GM18951 (cell line): ENCODE results near the gene IL17C.

Source experiments
- POLR2A ChIP-seq: IDR thresholded peaks from 4 replicates; pipeline ENCODE4 v1.6.1; 2011; ENCODE audit warnings: mild to moderate bottlenecking; ENCODE audit not compliant: insufficient read length, insufficient read depth; ENCODE audit errors: extremely low read depth
- in situ Hi-C: fragments of 300-500 bp; cut with MboI; formaldehyde crosslinking; loops from one replicate; pipeline ENCODE4 v1.12.0; 2022; ENCODE audit warnings: low sequenced_read_pairs, mixed read lengths, inconsistent platforms; ENCODE audit not compliant: unreplicated experiment

IL17C gene

DNA sequence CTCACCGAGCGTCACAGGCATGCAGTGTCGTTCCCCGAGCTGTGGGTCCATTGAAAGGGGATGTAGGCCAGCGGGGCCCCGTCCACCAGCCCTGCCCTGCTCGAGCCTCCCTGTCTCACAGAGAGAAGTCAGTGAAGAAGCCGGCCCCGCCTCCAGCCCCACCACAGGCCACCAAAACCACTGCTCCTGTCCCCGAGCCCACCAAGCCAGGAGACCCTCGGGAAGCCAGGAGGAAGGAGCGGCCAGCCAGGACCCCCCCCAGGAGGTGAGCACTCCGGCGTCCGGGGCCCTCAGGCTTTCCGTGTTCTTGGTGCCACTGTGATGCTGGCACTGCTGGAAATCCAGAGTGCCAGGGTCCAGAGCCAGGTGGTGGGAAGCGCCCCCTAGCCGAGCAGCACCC is 13.9 kb upstream of the IL17C start:
- TF ChIP-seq POLR2A, result no peak
- in situ Hi-C loops, result no loop called here

DNA sequence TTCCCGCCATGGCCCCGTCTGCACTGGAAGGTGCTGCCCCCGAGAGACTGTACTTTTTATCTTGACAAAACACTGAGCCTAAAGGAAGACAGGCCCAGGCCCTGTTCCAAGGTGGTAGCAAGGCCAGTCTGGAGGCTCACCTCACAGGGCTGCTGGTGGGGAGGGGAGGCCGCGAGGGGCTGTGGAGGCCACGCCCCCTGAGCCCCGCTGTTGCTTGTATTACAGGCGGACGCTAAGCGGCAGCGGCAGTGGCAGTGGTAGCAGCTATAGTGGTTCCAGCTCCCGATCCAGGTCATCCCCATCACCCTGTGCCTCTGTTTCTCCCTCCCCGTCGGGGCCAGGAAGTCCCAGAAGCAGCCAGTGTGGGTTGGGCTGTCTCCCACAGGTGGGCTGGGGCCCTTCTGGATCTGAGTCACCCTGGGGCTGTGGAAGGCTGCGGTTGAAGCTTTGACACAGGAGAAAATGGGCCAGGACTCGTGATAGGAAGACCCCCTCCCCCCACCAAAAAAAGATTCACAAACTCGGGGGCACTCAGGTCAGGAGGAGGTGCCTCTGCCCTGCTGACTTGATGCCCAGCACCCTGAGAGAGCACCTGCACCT is 13.3 kb upstream of the IL17C start:
- TF ChIP-seq POLR2A, result no peak
- in situ Hi-C loops, result no loop called here

DNA sequence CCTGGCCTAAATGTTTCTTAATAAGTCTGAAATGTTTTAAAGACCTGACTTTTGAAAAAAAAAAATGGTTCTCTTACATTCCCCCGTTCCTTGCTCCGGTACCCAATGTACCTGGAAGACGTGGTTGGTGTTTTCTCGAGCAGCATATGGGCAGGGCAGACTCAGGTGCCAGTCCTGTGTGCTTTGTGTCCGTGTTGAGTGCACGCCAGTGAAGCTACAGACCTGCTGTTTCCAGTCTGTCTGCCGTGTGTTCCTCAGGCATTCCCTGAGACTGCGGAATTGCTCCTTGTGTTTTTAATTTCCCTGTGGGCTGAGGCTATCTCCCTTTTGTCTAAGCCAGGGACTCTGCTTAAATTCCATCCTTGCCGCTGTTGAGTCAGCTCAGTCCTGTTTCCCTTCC is 11.7 kb upstream of the IL17C start:
- TF ChIP-seq POLR2A, result no peak
- in situ Hi-C loops, result no loop called here

DNA sequence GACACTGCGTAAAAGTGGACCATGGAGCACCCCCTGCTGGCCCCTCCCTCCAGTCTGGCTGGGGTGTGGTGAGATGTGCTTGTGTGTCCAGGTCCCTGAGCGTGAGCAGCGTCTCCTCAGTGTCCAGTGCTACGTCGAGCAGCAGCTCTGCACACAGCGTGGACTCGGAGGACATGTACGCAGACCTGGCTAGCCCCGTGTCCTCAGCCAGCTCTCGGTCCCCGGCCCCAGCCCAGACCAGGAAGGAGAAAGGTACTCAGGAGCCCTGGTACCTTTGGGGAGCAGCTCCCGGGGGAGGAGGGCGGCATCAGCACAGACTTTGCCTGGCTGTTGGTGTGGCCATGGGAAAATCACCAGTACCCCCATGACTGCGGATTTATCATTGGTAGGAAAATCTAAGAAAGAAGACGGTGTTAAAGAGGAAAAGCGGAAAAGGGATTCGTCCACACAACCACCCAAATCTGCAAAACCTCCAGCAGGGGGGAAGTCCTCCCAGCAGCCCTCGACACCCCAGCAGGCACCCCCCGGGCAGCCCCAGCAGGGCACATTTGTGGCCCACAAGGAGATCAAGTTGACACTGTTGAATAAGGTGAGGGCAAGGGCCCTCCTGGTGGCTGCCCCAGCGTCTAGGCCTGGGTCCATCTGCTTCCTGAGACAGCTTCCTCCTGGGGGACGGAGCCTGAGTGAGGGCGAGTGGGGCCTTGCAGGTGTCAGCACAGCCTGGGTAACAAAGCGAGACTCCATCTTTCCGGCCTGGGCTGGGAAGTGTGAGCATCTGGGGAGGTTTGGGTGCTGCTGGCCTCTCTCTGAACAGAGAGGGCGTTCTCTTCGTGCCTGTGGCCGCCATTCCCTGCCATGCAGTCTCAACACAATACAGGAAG is 10.6 kb upstream of the IL17C start:
- in situ Hi-C loops, result no loop called here
- no peak for TF ChIP-seq POLR2A

DNA sequence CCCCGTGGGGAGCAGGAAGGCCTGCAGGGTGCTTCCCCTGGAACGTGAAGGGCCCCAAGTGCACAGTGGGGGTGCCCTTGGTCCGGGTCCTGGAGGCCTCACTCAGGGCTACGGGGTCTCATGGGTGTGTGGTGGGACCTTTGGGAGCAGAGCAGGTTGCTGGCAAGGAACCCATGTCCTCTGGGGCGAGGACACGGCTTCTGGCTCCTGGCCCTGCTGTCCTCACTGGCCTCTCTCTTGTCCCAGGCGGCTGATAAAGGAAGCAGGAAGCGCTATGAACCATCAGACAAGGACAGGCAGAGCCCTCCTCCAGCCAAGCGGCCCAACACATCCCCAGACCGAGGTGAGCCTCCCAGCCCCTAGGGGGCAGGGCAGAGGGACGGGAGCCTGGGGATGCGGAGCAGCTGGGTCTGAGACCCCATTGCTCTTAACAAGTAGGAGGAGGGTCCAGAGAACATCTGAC is 9.8 kb upstream of the IL17C start:
- in situ Hi-C loops, result no loop called here
- no peak for TF ChIP-seq POLR2A

DNA sequence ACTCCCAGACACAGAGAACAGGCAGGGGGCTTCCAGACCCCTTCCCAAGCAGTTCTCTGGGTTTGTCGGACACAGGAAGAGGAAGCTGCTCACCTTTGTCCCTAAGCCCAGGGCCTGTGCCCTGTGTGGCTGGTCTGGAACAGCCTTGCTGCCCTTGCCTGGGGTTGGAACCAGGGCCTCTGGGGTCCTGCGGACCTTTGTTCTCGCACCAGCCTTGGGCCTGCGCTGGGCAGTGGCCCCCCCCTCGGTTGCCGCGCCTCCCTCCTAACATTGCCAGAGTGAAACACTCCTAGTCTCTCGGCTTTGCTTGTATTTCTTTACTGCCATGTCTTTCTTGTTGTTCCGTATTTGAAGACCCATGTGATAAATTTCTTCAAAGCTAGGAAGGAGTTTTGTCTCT is 8.5 kb upstream of the IL17C start:
- TF ChIP-seq POLR2A, result no peak
- in situ Hi-C loops, result no loop called here

DNA sequence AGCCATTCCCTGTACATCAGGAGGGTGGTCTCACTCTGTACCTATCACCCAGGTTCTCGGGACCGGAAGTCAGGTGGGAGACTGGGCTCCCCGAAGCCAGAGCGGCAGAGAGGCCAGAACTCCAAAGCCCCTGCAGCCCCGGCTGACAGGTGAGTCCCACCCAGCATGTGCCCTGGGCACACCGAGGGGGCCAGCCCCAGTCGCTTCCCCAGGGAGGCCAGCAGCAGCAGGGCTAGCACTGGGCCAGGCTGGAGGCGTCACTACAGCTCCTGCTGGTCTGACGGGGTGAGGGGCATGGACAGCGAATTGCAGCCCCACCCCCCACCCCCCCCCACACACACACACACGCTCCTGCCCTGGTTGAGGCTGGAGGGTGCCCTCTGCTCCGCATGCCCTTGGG is 7.9 kb upstream of the IL17C start:
- in situ Hi-C loops, result no loop called here
- no peak for TF ChIP-seq POLR2A

DNA sequence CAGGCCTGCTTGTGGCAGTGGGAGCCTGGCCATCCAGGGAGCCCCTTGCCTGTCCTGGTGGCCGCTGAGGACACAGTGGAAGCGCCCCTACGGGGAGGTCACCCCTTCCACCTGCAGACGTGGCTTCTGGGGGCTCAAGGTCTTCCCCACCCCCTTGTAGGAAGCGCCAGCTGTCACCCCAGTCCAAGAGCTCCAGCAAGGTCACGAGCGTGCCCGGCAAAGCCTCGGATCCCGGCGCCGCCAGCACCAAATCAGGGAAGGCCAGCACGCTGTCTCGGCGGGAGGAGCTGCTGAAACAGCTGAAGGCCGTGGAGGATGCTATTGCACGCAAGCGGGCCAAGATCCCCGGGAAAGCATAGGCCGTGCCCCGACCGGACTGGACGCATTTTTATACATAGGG is 7.4 kb upstream of the IL17C start:
- TF ChIP-seq POLR2A, result no peak
- in situ Hi-C loops, result no loop called here

DNA sequence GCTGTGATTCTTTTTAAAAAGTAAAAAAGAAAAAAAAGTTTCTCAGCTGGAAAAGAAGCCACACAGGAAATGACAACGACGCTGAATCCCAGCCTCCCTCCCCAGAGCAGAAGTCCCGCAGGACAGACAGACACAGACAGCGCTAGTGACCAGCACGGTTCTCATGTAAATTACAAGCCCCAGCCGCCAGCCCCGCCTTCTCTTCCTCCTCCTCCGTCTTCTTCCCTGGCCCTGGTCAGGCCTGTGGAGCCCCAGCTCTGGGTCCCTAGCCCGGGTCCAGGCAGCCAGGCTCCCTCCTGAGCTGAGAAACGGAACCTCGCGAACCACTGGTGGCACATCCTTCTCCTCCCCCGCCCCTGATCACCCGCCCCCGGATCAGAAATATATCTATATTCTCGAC is 7.0 kb upstream of the IL17C start:
- TF ChIP-seq POLR2A, result no peak
- in situ Hi-C loops, result no loop called here

DNA sequence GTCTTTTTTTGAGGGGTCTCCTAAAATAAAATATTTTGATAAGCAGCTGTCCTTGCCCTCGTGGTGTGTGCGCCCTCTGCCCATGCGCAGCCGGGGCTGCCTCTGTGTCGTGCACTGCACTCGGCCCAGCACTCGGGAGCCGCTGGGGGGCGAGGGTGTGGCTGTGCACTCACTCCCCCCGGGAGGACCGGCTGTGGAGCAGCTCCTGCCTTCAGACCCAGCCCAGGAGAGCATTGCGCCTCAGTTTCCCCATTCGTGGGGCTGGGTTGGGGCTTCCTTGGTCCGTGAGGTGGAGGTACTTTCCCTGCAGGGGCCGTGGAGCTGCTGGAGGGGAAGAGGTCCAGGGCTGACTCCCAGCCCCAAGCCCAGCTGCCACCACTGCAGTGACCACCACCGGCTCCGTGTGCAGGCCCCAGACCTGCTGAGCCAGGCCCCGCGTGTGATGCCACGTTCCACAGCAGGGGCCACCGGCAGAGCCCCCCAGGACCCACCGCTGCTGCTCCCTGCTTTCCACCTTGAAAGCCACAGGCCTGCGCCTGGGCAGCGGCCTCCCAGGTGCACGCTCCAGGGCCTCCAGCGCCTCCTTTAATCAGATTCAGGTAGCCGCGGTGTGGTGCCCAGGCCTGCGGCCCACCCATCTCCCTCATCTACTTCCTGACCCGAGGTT is 6.3 kb upstream of the IL17C start:
- in situ Hi-C loops, result no loop called here
- TF ChIP-seq POLR2A, result no peak

DNA sequence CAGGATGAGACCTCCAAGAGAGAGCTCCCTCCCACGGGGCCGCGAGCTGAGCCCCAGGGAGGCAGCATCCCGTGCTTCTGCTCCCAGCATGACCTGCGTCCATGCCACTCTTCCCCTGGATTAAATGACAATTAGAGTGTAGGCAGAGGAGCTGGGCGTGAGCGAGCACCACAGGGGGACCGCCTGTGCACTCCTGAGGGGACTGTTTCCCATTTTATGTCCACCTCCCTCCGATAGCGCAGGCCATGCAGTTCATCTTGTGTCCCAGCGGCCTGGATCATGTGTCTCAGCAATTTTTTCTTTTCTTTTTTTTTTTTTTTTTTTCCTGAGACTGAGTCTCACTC is 5.8 kb upstream of the IL17C start:
- TF ChIP-seq POLR2A, result no peak
- in situ Hi-C loops, result no loop called here

DNA sequence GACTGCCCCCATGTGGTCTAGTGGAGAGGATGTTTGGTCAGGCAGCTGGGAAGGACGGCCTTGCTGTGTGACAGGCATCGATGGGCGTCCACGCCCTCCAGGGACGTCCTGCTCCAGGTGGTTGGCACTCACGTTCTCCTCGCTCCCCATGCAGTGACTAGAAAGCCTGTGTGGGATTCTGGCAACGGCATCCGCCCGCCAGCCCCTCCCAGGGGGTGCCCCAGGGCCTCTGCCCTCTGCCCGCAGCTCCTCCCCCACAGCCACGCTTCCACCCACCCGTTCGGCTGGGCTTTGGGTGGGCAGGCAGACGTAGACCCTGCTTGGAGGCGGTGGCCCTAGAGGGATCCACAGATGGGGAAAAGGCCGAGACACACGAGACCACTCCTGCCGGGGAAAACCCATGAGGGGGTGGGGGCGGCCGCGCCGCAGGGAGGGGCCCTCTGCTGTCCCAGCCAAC is 4.7 kb upstream of the IL17C start:
- in situ Hi-C loops, result no loop called here
- TF ChIP-seq POLR2A, result no peak

DNA sequence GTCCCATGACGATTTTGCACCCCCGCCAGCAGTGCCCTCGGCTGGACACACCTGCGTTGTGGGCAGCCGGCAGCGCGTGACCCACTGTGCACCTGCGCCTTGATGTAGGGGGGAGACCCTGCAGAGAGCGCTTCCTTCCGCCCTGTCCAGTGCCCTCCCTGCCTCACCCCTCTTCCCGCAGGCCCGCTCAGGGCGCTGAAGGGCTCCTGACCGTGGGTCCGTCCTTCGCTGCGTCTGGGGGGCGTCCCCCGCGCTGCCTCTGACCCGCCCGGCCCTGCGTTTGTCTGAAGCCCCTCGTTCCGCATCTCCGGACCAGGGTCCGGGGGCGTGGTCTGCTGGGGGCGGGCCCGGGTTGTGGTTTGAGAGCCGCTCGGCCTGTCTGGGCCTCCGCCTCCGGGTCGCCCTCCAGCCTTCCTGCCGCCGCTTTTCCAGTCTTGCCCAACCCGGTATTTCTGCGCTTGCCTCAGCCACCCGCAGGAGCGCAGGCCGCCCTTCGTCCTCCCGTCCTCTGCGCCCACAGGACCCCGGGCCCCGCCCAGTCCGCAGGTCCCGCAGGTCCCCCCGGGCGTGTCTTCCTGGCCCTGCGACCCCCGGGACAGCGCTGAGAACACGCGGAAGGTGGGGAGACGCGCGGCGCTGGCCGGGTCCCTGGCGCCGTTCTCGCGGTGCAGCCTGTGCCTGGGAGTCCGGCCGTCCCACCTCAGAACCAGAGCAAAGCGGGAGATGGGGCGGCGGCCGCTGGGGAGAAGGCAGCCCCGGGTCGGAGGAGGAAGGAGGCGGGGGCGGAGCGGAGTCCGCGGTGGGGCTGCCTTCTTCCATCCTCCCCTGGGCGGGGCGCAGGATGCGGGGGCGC is 4.0 kb upstream of the IL17C start:
- peak; percentile 53 for TF ChIP-seq POLR2A
- in situ Hi-C loops, result no loop called here

DNA sequence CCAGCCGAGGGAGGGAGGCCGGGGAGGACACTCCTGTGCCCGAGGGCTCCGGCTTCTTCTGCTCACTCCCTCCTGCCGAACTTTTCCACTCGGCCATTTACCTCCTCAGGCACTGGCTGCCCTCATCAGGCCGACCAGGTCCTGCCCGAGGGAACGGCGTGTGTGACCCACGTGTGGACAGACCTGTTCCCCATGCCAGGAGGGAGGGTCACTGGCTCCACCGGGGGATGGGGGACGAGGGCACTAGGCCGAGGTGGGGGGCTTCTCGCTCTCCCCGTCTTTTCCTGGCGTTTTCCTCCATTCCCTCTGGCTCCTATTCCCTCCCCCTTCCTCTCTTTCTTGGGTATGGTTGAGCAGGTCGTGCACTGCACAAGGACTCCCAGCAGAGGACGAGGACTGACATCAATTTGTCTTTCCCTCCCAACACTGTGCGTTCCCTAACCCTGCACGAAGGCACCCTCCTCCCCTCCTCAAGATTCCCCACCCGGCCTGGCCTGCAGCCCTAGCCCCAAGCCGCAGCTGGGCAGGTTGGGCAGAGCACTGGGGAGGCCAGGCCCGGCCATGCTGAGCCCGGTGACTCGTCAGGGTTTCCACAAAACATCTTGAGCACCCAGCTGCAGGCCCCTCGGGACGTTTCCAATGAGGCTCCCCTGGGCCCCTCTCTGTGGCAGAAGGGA is 3.2 kb upstream of the IL17C start:
- TF ChIP-seq POLR2A, result no peak
- in situ Hi-C loops, result no loop called here
